ENCODE data around the gene TMC1.

The TMC1 gene

DNA sequence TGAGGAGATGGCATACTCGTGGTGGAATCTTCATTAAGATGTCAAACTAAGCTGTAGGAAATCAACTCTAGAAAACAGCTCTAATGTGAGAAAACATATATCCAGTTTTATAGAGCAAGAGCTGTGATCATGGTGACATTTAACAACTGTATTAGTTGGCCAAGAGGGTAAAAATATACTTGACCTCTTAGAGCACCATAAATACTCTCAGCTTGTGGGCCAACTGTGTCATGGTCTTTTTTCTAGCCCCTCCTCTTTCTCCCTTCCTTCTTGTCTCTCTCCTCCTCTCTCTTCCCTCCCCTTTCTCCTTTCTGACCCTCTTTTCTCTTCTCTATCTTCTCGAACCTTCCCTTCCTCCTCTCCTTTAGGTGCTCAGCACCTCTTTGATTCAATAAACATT is 54.7 kb downstream of the TMC1 start:
- no peak for DNase-seq

GRCh38 chr9:72577212-72577753 is 55.9 kb downstream of the TMC1 start:
- no peak for DNase-seq

DNA sequence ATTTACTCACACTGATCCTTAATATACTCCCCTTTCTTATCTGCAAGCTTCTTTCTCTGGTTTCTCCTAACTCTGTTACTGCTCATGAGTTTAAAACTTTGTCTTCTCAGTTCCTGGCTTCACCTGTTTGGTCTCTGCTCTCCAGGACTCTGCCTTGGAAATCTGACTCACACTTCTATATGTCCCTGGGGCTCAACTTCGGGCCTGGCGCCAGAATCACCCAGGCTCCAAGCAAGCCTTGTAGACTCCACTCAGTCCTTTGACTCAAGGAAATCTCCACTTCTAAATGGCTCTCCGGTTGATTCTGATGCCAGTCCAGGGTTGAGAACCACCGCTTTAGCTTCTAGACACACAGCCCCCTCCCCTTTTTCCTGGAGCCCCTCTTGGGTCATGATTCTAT is 57.8 kb downstream of the TMC1 start:
- no peak for DNase-seq

GRCh38 chr9:72579880-72580550 is 58.6 kb downstream of the TMC1 start:
- no peak for DNase-seq

GRCh38 chr9:72581694-72582093 is 60.3 kb downstream of the TMC1 start:
- no peak for DNase-seq

- no peak for DNase-seq
These were observed 62.0 kb downstream of the TMC1 start for GRCh38 chr9:72583370-72583769.

- DNase-seq: no peak
These were observed 65.2 kb downstream of the TMC1 start for GRCh38 chr9:72586388-72587130.

GRCh38 chr9:72588336-72588735 is 66.9 kb downstream of the TMC1 start:
- DNase-seq: no peak

GRCh38 chr9:72589667-72590521 is 68.5 kb downstream of the TMC1 start:
- no peak for DNase-seq

DNA sequence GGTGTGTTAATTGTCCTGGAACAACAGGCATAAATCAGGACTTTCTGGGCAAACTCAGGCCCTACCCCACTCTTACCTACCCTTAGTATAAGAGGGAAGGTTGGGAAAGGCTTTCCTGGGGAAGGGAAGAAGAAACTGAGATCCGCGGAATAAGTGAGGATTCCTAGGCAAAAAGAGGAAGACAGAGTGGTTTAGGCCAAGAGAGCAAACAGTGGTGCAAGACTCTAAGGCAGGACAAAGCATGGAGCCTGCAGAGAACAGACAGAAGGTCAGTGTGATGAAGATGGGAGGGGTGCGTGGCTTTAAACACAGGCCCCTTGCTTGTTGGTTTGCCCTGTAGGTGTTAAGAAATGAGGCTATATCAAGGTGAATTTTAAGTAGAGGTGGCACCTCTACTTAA is 69.4 kb downstream of the TMC1 start:
- no peak for DNase-seq

- peak; percentile 29 for DNase-seq
These were observed 71.3 kb downstream of the TMC1 start for GRCh38 chr9:72592502-72593403.

DNA sequence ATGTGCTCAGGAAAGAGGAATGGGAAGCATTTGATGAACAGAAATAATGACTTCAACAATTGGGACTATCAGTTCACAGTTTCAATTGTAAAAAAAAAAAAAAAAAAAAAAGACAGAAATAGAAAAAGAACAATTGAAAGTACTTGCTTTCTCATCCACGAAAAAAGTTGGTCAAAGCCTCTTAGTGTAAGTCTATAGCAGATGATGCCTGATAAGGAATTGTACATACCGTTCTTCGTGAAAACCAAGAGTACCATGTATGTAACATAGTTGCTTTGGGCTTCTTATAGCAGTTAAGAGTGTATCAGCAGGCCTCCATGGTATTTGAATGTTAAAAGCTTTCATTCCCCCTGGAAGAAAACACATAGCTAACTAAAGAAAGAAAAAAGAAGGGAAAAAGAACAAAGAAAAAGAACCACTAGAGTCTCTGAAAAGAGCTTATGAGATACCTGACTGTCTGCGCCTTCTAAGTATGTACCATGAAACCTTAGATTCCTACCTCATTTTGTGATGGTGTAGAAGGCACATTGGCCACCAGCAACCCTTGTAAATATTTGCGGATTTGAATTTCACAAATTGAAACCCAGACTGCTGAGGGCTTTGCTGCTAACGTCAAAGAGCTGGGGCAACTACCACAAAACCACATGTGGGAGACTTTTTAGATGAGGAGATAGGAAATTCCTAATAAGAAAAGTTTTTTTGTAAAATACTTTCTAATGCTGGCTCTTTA is 75.2 kb downstream of the TMC1 start:
- no peak for DNase-seq

DNA sequence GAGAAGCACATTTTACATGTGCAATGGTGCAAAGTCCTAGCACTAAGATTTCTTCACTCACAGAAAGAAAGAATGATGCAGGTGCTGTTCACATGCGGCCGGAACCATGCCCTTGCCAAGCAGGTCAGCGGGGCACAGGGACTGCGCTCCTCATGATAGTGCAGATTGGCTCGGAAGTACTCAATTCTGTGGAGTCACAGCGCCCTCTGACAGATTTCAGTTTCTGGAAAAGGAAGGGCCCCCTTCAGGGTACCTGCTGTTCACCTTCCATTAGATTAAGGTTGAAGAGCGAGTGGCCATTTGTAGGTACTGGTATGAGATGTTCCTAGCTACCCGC is 75.7 kb downstream of the TMC1 start:
- DNase-seq: no peak

DNA sequence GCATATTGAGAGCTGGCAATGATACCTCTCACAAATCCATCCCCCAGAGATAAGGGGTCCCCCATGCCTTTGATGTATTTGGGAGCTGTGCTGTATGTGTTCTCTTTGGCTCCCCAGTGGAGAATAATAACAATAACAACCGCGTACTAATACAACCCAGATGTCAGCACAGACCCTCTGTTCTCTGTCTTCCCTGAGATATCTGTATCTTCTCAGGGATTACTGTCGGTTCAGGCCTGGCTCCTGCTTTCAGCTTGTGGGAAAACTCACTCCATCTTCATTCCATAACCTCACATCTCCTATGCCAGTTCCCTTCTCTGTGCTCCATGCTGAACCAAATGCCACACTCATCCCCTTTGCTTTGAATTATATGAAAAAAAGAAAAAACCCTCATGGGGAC is 76.2 kb downstream of the TMC1 start:
- DNase-seq: no peak

- DNase-seq: no peak
These were observed 77.2 kb downstream of the TMC1 start for GRCh38 chr9:72598639-72599038.

- DNase-seq: no peak
These were observed 78.6 kb downstream of the TMC1 start for GRCh38 chr9:72599874-72600534.

GRCh38 chr9:72600671-72601070 is 79.3 kb downstream of the TMC1 start:
- DNase-seq: no peak

DNA sequence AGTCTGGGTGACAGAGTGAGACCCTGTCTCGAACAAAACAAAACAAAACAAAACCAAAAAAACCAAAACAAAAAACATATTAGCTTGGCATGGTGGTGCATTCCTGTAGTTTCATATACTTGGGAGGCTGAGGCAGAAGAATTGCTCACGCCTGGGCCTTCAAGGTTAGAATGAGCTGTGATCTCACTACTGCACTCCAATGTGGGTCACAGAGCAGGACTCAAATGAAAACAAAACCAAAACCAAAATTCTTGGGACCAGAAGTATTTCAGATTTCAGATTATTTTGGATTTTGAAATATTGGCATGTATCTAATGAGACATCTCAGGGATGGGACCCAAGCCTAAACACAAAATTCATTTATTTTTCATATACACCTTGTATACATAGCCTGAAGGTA is 80.2 kb downstream of the TMC1 start:
- no peak for DNase-seq

DNA sequence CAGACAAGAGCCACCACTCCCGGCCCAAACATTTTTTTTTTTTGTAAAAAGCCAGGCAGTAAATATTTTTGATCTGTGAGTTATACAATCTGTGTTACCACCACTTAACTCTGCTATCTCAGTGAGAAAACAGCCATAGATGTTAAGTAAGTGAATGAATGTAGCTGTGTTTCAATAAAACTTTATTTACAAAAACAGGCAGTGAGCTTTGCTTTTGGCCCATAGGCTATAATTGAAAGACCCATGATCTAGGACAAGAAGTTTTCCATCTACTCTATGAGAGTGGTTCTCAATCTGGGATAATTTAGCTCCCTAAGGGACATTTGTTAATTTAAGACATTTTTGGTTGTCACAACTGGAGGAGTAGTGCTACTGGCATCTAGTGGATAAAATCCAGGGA is 91.0 kb downstream of the TMC1 start:
- DNase-seq: no peak

DNA sequence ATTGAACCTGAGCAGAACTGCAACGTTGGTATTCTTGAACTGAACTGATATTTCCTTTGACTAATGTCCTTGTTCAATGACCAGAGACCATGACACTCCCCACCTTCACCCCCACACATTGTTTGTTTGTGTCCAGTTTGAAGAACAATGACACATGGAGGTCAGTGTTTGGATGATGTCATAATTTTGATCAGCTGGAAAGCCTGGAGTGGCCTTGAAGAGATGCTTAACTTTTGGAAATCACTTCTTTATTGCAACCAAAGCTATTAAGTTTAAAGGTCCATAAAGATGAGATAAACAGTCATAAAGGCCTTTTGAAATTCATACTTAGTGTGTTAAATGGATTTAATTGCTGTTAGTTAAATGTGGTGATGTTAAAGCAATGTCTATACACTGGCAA is 92.7 kb downstream of the TMC1 start:
- DNase-seq: no peak

- no peak for DNase-seq
These were observed 94.5 kb downstream of the TMC1 start for GRCh38 chr9:72615931-72616330.

All from KG1 (cell line).